ENCODE results near the gene RABGAP1L. TPM values are rescaled to one million over a fixed set of nuclear protein-coding genes. Genes with fewer than 3 reads are reported as not detected.

Gene RABGAP1L
- total and polyA plus RNA-seq, 2 of the 8 experiments (the other 6 are each of a cell fraction or from before 2014, with no cell fraction given), result 33.3 to 156 TPM

DNA sequence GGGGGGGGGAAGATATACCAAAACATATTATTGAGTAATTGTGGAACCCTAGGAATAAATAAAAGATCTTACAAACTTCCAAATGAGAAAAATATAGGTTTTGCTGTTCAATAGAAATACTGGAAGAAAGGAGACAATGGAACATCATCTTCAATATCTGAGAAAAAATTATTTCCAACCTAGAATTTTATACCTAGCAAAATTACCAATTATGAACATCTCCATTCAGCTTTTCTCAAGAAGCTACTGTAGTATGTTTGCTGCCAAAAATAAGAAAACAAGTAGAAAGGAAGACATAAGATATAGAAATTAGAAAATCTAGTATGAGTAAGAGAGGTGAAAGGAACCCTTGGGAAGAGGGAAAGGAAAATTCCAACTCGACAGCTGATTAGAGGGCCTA is 372.4 kb downstream of the RABGAP1L start:
- WGBS, 2 experiments (ENCODE audit: extremely low coverage in 1 of 2, insufficient coverage in 1 of 2, insufficient read length in 1 of 2, insufficient replicate concordance in 2 of 2, low coverage in 1 of 2, low lambda C conversion rate in 2 of 2, missing lambda C conversion rate in 1 of 2), result 88% methylated on average over 1 of the region's 1 CpG; no CpG with 5 or more reads in 1 of the 2 experiments
- H3K27ac ChIP-seq (ENCODE audit: low read depth, low read length), result no peak overlapping the region
- no peak for TF ChIP-seq POLR2AphosphoS5 (IDR thresholded peaks at IDR 0.05; ENCODE audit: low read depth, low read length)
- no peak for TF ChIP-seq EP300 (IDR thresholded peaks at IDR 0.05; ENCODE audit: borderline replicate concordance in 1 of 2, low read depth in 2 of 2, low read length in 2 of 2)
- no peak for TF ChIP-seq E2F6 (IDR thresholded peaks at IDR 0.05)
- TF ChIP-seq BRCA1 (IDR thresholded peaks at IDR 0.05; ENCODE audit: low read depth, low read length), result no peak
- no peak for TF ChIP-seq KDM1A (IDR thresholded peaks at IDR 0.05; ENCODE audit: borderline replicate concordance, low read length)
- no peak for TF ChIP-seq BACH1 (IDR thresholded peaks at IDR 0.05; ENCODE audit: low read length)
- no peak for TF ChIP-seq RBBP5 (IDR thresholded peaks at IDR 0.05; ENCODE audit: borderline replicate concordance, low read depth, low read length)
- TF ChIP-seq KDM4A (IDR thresholded peaks at IDR 0.05; ENCODE audit: low read depth, low read length, severe bottlenecking), result no peak
- TF ChIP-seq TCF12 (IDR thresholded peaks at IDR 0.05; ENCODE audit: low read depth, low read length), result no peak

More for the DNA sequence above, 372.4 kb downstream of the RABGAP1L start:
- no peak overlapping the region for H2BK20ac ChIP-seq (ENCODE audit: low read length)
- no peak overlapping the region for H3K18ac ChIP-seq (ENCODE audit: extremely low read depth, low read length)
- FAIRE-seq (no peak), DNase-seq (ENCODE audit: low read depth in 1 of 2, low spot score in 2 of 2) (no peak)
- ChIA-PET POLR2A (ENCODE audit: partially characterized antibody) (no interaction called here), CTCF (ENCODE audit: partially characterized antibody) (no interaction called here)
- no peak overlapping the region for H2BK15ac ChIP-seq (ENCODE audit: low read length)
- no peak overlapping the region for H3K9ac ChIP-seq (replicated peaks in 1 of 4; ENCODE audit: extremely low read depth in 1 of 4, low read depth in 3 of 4, low read length in 3 of 4)
- no peaks in the 10 kb centered on the region for H3K23me2 ChIP-seq (ENCODE audit: low read depth, low read length)
- no peaks in the 10 kb centered on the region for H4K20me1 ChIP-seq (replicated peaks in 1 of 2; ENCODE audit: control insufficient read depth in 1 of 2, insufficient read depth in 2 of 2, low read length in 2 of 2)
- no peaks in the 10 kb centered on the region for H3K79me2 ChIP-seq (ENCODE audit: control insufficient read depth in 1 of 2, insufficient read depth in 2 of 2, low read length in 2 of 2)
- no peak overlapping the region for H3K4me2 ChIP-seq (ENCODE audit: insufficient read depth in 1 of 2, low read depth in 2 of 2, low read length in 2 of 2)
- no peak overlapping the region for H3K14ac ChIP-seq (ENCODE audit: insufficient read length)
- no peak overlapping the region for H3K23ac ChIP-seq (ENCODE audit: insufficient read length)
- no peaks in the 10 kb centered on the region for H3K79me1 ChIP-seq (ENCODE audit: low read depth, low read length)
- no peaks in the 10 kb centered on the region for H3K9me3 ChIP-seq (ENCODE audit: insufficient read depth in 2 of 2, low read depth in 1 of 2, low read length in 1 of 2)
- H2AK5ac ChIP-seq (ENCODE audit: low read depth, low read length), result no peak overlapping the region
- no peaks in the 10 kb centered on the region for H3K36me3 ChIP-seq (ENCODE audit: control insufficient read depth in 2 of 4, insufficient read depth in 4 of 4, low read length in 3 of 4)
- no peak overlapping the region for H3K56ac ChIP-seq (replicated peaks; ENCODE audit: insufficient read length, low read depth, low read length)
- H3K4me1 ChIP-seq (replicated peaks in 1 of 4; ENCODE audit: control insufficient read depth in 3 of 4, insufficient read depth in 4 of 4, low read length in 3 of 4), result no peaks in the 10 kb centered on the region
- H2AFZ ChIP-seq (ENCODE audit: low read length), result no peak overlapping the region
- H2BK120ac ChIP-seq (replicated peaks; ENCODE audit: low read depth, low read length), result no peak overlapping the region
- no peak overlapping the region for H3K4me3 ChIP-seq (ENCODE audit: extremely low read depth in 1 of 4, insufficient read depth in 2 of 4, low read depth in 3 of 4, low read length in 4 of 4)
- H2BK12ac ChIP-seq (ENCODE audit: low read depth, low read length), result no peak overlapping the region
- no peak overlapping the region for H4K5ac ChIP-seq (ENCODE audit: insufficient read length, low read depth, low read length)
- no peak overlapping the region for H3K4ac ChIP-seq (replicated peaks; ENCODE audit: insufficient read length, low read depth, low read length)
- H3K27me3 ChIP-seq (replicated peaks in 1 of 4; ENCODE audit: control insufficient read depth in 3 of 4, extremely low read depth in 1 of 4, insufficient read depth in 3 of 4, low read length in 3 of 4), result no peaks in the 10 kb centered on the region
- no peak overlapping the region for H2BK5ac ChIP-seq (ENCODE audit: low read depth, low read length)
- H4K8ac ChIP-seq (ENCODE audit: extremely low read depth, insufficient read depth, low read length), result no peak overlapping the region
- H4K91ac ChIP-seq (replicated peaks; ENCODE audit: insufficient read length, low read length), result no peak overlapping the region

Measured in H1 (cell line).